NT2/D1 (cell line): ENCODE measurements around the gene KRT78.

Source experiments
- SUZ12 ChIP-seq: IDR thresholded peaks from 2 replicates; pipeline ENCODE4 v1.6.1; 2011; ENCODE audit not compliant: insufficient read length, insufficient read depth; ENCODE audit errors: extremely low read depth
- ZNF274 ChIP-seq: IDR thresholded peaks from 2 replicates; pipeline ENCODE4 v1.6.1; 2011; ENCODE audit warnings: mild to moderate bottlenecking, low read depth, low read length

DNA sequence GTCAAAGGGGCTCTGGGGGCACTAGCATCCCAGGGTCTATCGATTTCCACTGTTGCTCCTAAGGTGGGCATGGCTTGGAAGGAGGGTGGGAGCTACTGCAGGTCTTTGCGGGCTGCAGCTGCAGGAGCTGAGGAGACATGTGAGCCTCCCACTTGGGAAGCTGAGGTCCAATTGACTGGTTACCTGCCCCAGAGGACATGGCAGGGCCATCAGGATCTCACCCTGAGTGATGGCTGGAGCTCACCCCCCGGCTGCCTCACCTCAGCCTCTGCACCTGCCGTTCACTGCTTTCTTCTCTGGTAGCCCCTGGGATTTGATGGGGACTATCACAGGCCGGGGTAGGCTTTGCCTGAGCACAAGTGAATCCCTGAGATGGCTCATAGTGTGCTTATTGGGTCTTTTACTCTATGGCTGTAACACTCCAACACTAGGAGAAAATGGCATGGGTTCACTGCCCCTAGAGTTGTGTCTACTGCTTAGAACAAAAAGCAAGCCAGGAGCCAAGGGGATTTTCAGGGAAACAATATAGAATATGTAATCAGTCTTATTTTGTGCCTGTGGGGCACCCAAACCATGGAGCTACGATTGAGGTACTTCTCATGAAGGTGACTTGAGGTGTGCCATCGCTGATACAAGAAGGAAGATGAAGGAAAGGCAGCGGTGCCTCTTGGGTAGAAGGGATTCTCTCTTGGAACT is 31.6 kb downstream of the KRT78 start:
- TF ChIP-seq ZNF274 (no peak), SUZ12 (no peak)
